HepG2 (cell line): ENCODE results near the gene GRIP2. TPM values are rescaled to one million over a fixed set of nuclear protein-coding genes. Genes with fewer than 3 reads are reported as not detected.

Source experiments
- ATAC-seq: fragments of 200-7000 bp; cut with Tn5 transposase; 3 replicates; pipeline ENCODE4 v1.9.1; 2020; ENCODE audit warnings: mild to moderate bottlenecking, moderate library complexity
- BruUV-seq: library from RNA; stranded (reverse); fragments of 400-500 nt; replicated peaks from 2 replicates; lab custom pipeline; 2021; lab: Mats Ljungman, UMichigan
- CTCF ChIA-PET: fragments of 300-600 bp; formaldehyde crosslinking; extraction: SDS; loops from one replicate; lab custom pipeline; 2021; ENCODE audit warnings: low total read pairs, inconsistent platforms, low intra/inter-chr PET ratio; lab: Yijun Ruan, JAX
- POLR2A ChIA-PET: fragments of 350-600 bp; sonication (Branson Sonifier 250); formaldehyde crosslinking; loops from one replicate; lab custom pipeline; 2020; ENCODE audit warnings: antibody characterized with exemption, inconsistent platforms; lab: Yijun Ruan, JAX
- DNase-seq: peaks from one replicate; pipeline ENCODE4 v3.0.0-alpha.2; 2015; ENCODE audit warnings: low spot score
- FAIRE-seq: peaks from 3 replicates; lab custom pipeline; 2011; peaks lifted over from hg19 to GRCh38; lab: Jason Lieb, UNC
- H2AFZ ChIP-seq: one replicate; pipeline ENCODE4 v1.6.1; 2011; ENCODE audit warnings: low read length, inconsistent platforms
- H3K27ac ChIP-seq: fragments of 300-600 bp; 3 replicates; pipeline ENCODE4 v1.8.0; 2011; ENCODE audit warnings: mixed run types, mild to moderate bottlenecking, mixed read lengths, low read length, inconsistent platforms; ENCODE audit not compliant: insufficient read depth; ENCODE audit errors: extremely low read length
- H3K27me3 ChIP-seq, 2 experiments: fragments of 200-600 bp in 1 of 2; 2 replicates in 1 of 2; 3 replicates in 1 of 2; pipeline versions ENCODE4 v1.6.0 to v1.8.0; 2011; ENCODE audit warnings: low read length in 2 of 2, mild to moderate bottlenecking in 2 of 2, moderate library complexity in 2 of 2, inconsistent platforms in 1 of 2; ENCODE audit not compliant: insufficient read depth in 2 of 2, control insufficient read depth in 1 of 2
- H3K36me3 ChIP-seq, 2 experiments: fragments of 200-600 bp in 1 of 2; replicated peaks in 1 of 2; 2 replicates in 1 of 2; 3 replicates in 1 of 2; pipeline versions ENCODE4 v1.5.1 to v1.8.0; 2011; ENCODE audit warnings: low read length in 2 of 2, inconsistent platforms in 1 of 2; ENCODE audit not compliant: insufficient read depth in 2 of 2, control insufficient read depth in 1 of 2
- H3K4me1 ChIP-seq: 2 replicates; pipeline ENCODE4 v1.5.1; 2012; ENCODE audit warnings: low read length, inconsistent platforms; ENCODE audit not compliant: insufficient read depth
- H3K4me2 ChIP-seq: 2 replicates; pipeline ENCODE4 v1.6.0; 2011; ENCODE audit warnings: low read depth, low read length, inconsistent platforms
- H3K4me3 ChIP-seq, 3 experiments: fragments of 200-600 bp in 1 of 3; sonication (generic), shearing (Covaris generic) in 1 of 3; replicated peaks in 1 of 3; 2 replicates each; pipeline ENCODE4 v1.5.1; 2011 to 2016; ENCODE audit warnings: low read length in 3 of 3, inconsistent platforms in 2 of 3, low read depth in 2 of 3, mild to moderate bottlenecking in 2 of 3, control low read depth in 1 of 3, mixed read lengths in 1 of 3; ENCODE audit not compliant: insufficient read depth in 1 of 3
- H3K79me2 ChIP-seq: one replicate; pipeline ENCODE4 v1.6.1; 2011; ENCODE audit warnings: low read length, inconsistent platforms; ENCODE audit not compliant: insufficient read depth
- H3K9ac ChIP-seq: 2 replicates; pipeline ENCODE4 v1.6.0; 2011; ENCODE audit warnings: mild to moderate bottlenecking, low read depth, low read length, inconsistent platforms; ENCODE audit not compliant: insufficient read depth
- H3K9me3 ChIP-seq: 2 replicates; pipeline ENCODE4 v1.5.1; 2012; ENCODE audit warnings: mild to moderate bottlenecking, low read length
- H4K20me1 ChIP-seq: 2 replicates; pipeline ENCODE4 v1.6.0; 2011; ENCODE audit warnings: inconsistent platforms, mild to moderate bottlenecking, low read length, moderate library complexity; ENCODE audit not compliant: insufficient read depth
- EP300 ChIP-seq, 3 experiments: sonication (generic) in 1 of 3; formaldehyde crosslinking in 1 of 3; IDR thresholded peaks; 2 replicates each; pipeline versions ENCODE4 v1.5.1 to v1.6.1; 2011 to 2020; ENCODE audit warnings: low read depth in 2 of 3, low read length in 2 of 3, borderline replicate concordance in 1 of 3, improper control_type of control experiment in 1 of 3, mild to moderate bottlenecking in 1 of 3, missing genetic modification reagents in 1 of 3, moderate library complexity in 1 of 3
- MNT ChIP-seq: fragments of 450-650 bp; IDR thresholded peaks from 2 replicates; pipeline ENCODE4 v1.6.1; 2016
- ZNF572 ChIP-seq: sonication (generic); formaldehyde crosslinking; IDR thresholded peaks from 2 replicates; pipeline ENCODE4 v1.5.1; 2020; ENCODE audit warnings: mild to moderate bottlenecking, missing genetic modification reagents
- ZNF768 ChIP-seq: sonication (generic); formaldehyde crosslinking; IDR thresholded peaks from 2 replicates; pipeline ENCODE4 v1.4.0; 2020; ENCODE audit warnings: missing genetic modification reagents
- WGBS: methylation state at CpG from one replicate; pipeline ENCODE4 v1.1.6; 2017; ENCODE audit warnings: low lambda C conversion rate; 5-methylcytosine and 5-hydroxymethylcytosine counted together
- in situ Hi-C: cut with HindIII; loops from 2 replicates; pipeline ENCODE4 v1.10.0; 2017; ENCODE audit warnings: low pct_unique_long_range_greater_than_20kb; ENCODE audit not compliant: extremely low pct_ligation_motif_present
- intact Hi-C: fragments of 100-400 bp; cut with micrococcal nuclease; formaldehyde crosslinking; loops from one replicate; pipeline ENCODE4 v1.10.0; 2022; ENCODE audit not compliant: unreplicated experiment
- polyA plus RNA-seq, 8 experiments: library from polyadenylated mRNA; depleted of rRNA in 3 of 8; stranded (reverse) in 7 of 8; unstranded in 1 of 8; fragments of >200 nt; fragmentation: Illumina TruSeq in 4 of 8; extraction: Trizol in 4 of 8; gene quantifications; 2 replicates each; pipeline versions ENCODE4 v1.2.1 to v1.2.3, GENCODE V29; 2011 to 2016; ENCODE audit warnings: low read depth in 4 of 8, missing spikeins in 1 of 8, mixed read lengths in 1 of 8; ENCODE audit not compliant: insufficient read depth in 1 of 8
- total RNA-seq, 5 experiments: library from RNA; depleted of rRNA; stranded (reverse); fragments of >200 nt; fragmentation: Illumina TruSeq; extraction: Trizol; gene quantifications; 2 replicates each; pipeline ENCODE4 v1.2.3, GENCODE V29; 2016; ENCODE audit warnings: low read depth in 1 of 5

Gene GRIP2
- total and polyA plus RNA-seq, 2 of the 13 experiments (the other 11 are each of a cell fraction or from before 2014, with no cell fraction given), result 0.11 to 0.24 TPM

DNA sequence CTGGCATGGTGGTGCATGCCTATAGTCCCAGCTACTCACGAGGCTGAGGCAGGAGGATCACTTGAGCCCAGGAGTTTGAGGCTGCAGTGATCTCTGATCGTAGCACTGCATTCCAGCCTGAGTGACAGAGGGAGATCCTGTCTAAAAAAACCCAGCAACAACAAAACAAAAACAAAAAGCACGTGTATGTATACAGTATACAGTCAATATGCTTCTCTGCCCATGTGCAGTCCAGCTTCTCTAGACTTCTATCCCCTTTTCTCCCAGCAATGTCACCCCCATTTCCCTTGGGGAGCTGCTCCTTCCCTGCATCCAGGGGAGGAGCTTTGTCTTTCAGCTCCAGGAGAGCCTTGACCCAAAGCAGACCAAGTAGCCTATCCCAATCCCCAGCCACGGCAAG lies 20.0 kb upstream of the GRIP2 start:
- ATAC-seq (no peak), FAIRE-seq (no peak), DNase-seq (no peak)
- peak; percentile 92 for TF ChIP-seq MNT
- no peak for TF ChIP-seq ZNF572 (CRISPR knock-in tag)
- H3K4me1 ChIP-seq, result peaks cover 20% of the 10 kb centered on the region
- H3K79me2 ChIP-seq, result no peaks in the 10 kb centered on the region
- H3K9ac ChIP-seq, result no peak overlapping the region
- CTCF ChIA-PET, result no interaction called here
- H3K9me3 ChIP-seq, result no peaks in the 10 kb centered on the region
- H3K4me2 ChIP-seq, result no peak overlapping the region
- POLR2A ChIA-PET, result no interaction called here
- intact Hi-C loops (no loop called here), in situ Hi-C loops (no loop called here)
- 8% methylated on average over 3 of the region's 4 CpGs for WGBS
- H2AFZ ChIP-seq, result no peak overlapping the region
- no peak overlapping the region for H3K27ac ChIP-seq
- no peak overlapping the region for H3K4me3 ChIP-seq
- no TSS peak for BruUV-seq
- H3K36me3 ChIP-seq, result no peaks in the 10 kb centered on the region
- no peaks in the 10 kb centered on the region for H4K20me1 ChIP-seq
- peaks cover 1 to 53% of the 10 kb centered on the region in 2 experiments; a peak in 4 of 5 replicates for H3K27me3 ChIP-seq

DNA sequence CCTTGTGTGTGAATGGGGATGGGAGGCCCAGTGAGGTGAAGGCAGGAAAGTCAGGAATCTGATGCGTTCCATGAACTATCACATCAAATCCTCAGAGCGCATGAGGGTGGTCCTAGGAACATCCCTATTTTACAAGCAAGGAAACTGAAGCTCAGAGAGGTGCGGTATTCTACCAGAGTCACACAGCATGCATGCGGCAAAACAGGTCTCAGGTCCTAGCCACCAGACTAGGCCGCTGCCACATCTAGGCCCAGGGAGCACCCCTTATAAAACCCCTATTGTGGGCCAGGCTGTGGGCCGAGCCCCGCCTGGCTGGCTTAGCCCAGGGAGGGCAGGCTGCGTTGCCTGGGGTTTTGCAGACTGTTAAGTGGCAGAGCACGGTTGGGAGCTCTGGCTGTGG lies 17.9 kb upstream of the GRIP2 start:
- Histone ChIP-seq H3K27me3 (peaks cover 1 to 52% of the 10 kb centered on the region in 2 experiments; a peak in 3 of 5 replicates), H4K20me1 (no peaks in the 10 kb centered on the region), H3K4me3 (no peak overlapping the region), H3K9me3 (no peaks in the 10 kb centered on the region), H3K9ac (no peak overlapping the region), H3K79me2 (no peaks in the 10 kb centered on the region), H3K4me2 (no peak overlapping the region)
- ATAC-seq (no peak), DNase-seq (no peak), FAIRE-seq (no peak)
- in situ Hi-C loops, result no loop called here
- intact Hi-C loops, result no loop called here
- WGBS, result 61% methylated on average over 6 of the region's 9 CpGs
- POLR2A ChIA-PET, result no interaction called here
- TF ChIP-seq ZNF768 (CRISPR knock-in tag) (peak; percentile 88), EP300 (IDR thresholded peaks at IDR 0.05; ENCODE audit: low read depth in 2 of 2, low read length in 2 of 2) (no peak), EP300 (CRISPR knock-in tag; IDR thresholded peaks at IDR 0.05; ENCODE audit: borderline replicate concordance) (no peak)
- TF ChIP-seq, all 625 proteins: peak for 1
- Histone ChIP-seq H3K4me1 (peaks cover 11% of the 10 kb centered on the region), H3K36me3 (no peaks in the 10 kb centered on the region), H2AFZ (no peak overlapping the region), H3K27ac (no peak overlapping the region)
- CTCF ChIA-PET, result no interaction called here
- no TSS peak for BruUV-seq
